B cell (primary cell): ENCODE data around the gene GNAI2. TPM values are rescaled to one million over a fixed set of nuclear protein-coding genes. Genes with fewer than 3 reads are reported as not detected.

Experiments used
- ATAC-seq: fragments of 200-7000 bp; cut with Tn5 transposase; one replicate; pipeline ENCODE4 v1.10.0; 2021; ENCODE audit warnings: low read depth, mild to moderate bottlenecking, moderate number of reproducible peaks, moderate library complexity
- CTCF ChIA-PET: fragments of 350-600 bp; sonication (Branson Sonifier 250); formaldehyde crosslinking; loops from one replicate; lab custom pipeline; 2021; ENCODE audit warnings: antibody characterized with exemption, inconsistent platforms; lab: Charles Lee
- POLR2A ChIA-PET: fragments of 350-600 bp; sonication (Branson Sonifier 250); formaldehyde crosslinking; loops from one replicate; lab custom pipeline; 2021; ENCODE audit warnings: antibody characterized with exemption; lab: Charles Lee
- DNase-seq: peaks from one replicate; pipeline ENCODE4 v3.0.0; 2013
- H2AFZ ChIP-seq: 2 replicates; pipeline ENCODE4 v1.6.1; 2012; ENCODE audit warnings: mild to moderate bottlenecking, low read depth, low read length; ENCODE audit not compliant: insufficient read depth, poor library complexity, severe bottlenecking
- H3K27ac ChIP-seq, 2 donors: 1 replicate in 1 of 2; 2 replicates in 1 of 2; pipeline ENCODE4 v1.5.1; 2012 to 2013; ENCODE audit warnings: low read length in 2 of 2, mild to moderate bottlenecking in 2 of 2, moderate library complexity in 1 of 2
- H3K27me3 ChIP-seq, 4 experiments: fragments of 200-600 bp in 1 of 4; sonication (generic) in 1 of 4; replicated peaks in 1 of 4; 1 replicate in 2 of 4; 2 replicates in 2 of 4; pipeline versions ENCODE4 v1.6.1 to v1.7.0; 2013 to 2016; ENCODE audit warnings: low read length in 3 of 4, mild to moderate bottlenecking in 2 of 4, mixed read lengths in 1 of 4, moderate library complexity in 1 of 4; ENCODE audit not compliant: insufficient read depth in 4 of 4, control insufficient read depth in 3 of 4; ENCODE audit errors: control extremely low read depth in 1 of 4
- H3K36me3 ChIP-seq, 2 experiments: replicated peaks in 1 of 2; 1 replicate in 1 of 2; 2 replicates in 1 of 2; pipeline versions ENCODE4 v1.6.1 to v1.7.1; 2013; ENCODE audit warnings: low read length in 1 of 2; ENCODE audit not compliant: insufficient read depth in 2 of 2, control insufficient read depth in 1 of 2; ENCODE audit errors: control extremely low read depth in 1 of 2, extremely low read depth in 1 of 2
- H3K4me1 ChIP-seq, 2 donors: fragments of 200-600 bp in 1 of 2; sonication (generic) in 1 of 2; 1 replicate in 1 of 2; 2 replicates in 1 of 2; pipeline versions ENCODE4 v1.5.1 to v1.6.1; 2013 to 2017; ENCODE audit warnings: low read length in 2 of 2; ENCODE audit not compliant: control insufficient read depth in 2 of 2, insufficient read depth in 2 of 2
- H3K4me2 ChIP-seq: replicated peaks from 2 replicates; pipeline ENCODE3; 2012; ENCODE audit warnings: mild to moderate bottlenecking, low read depth, low read length; ENCODE audit not compliant: poor library complexity, severe bottlenecking
- H3K4me3 ChIP-seq, 5 experiments: fragments of 200-600 bp in 1 of 5; sonication (generic) in 1 of 5; 1 replicate in 3 of 5; 2 replicates in 2 of 5; pipeline versions ENCODE4 v1.5.1 to v1.7.0; 2011 to 2016; ENCODE audit warnings: low read length in 4 of 5, mild to moderate bottlenecking in 4 of 5, low read depth in 2 of 5, control low read depth in 1 of 5, moderate library complexity in 1 of 5; ENCODE audit not compliant: insufficient read depth in 1 of 5; ENCODE audit errors: control extremely low read depth in 1 of 5, extremely low read depth in 1 of 5
- H3K79me2 ChIP-seq: fragments of 200-600 bp; sonication (generic); one replicate; pipeline ENCODE4 v1.6.0; 2016; ENCODE audit warnings: low read length; ENCODE audit not compliant: control insufficient read depth, insufficient read depth
- H3K9ac ChIP-seq: fragments of 200-600 bp; sonication (generic); 2 replicates; pipeline ENCODE4 v1.6.1; 2017; ENCODE audit warnings: mild to moderate bottlenecking, low read length, moderate library complexity
- H3K9me3 ChIP-seq, 3 donors: one replicate each; pipeline versions ENCODE4 v1.6.1 to v1.7.1; 2013; ENCODE audit warnings: low read length in 2 of 3; ENCODE audit not compliant: control insufficient read depth in 2 of 3, insufficient read depth in 1 of 3; ENCODE audit errors: control extremely low read depth in 1 of 3
- H4K20me1 ChIP-seq: 2 replicates; pipeline ENCODE4 v1.6.0; 2012; ENCODE audit warnings: mild to moderate bottlenecking, low read length; ENCODE audit not compliant: insufficient read depth, control insufficient read depth, poor library complexity, severe bottlenecking
- H3K27ac Mint-ChIP-seq: one replicate; pipeline ENCODE4 v1.8.0; 2021; ENCODE audit warnings: mixed read lengths
- H3K27me3 Mint-ChIP-seq: one replicate; pipeline ENCODE4 v1.8.0; 2021; ENCODE audit warnings: mixed read lengths
- H3K4me1 Mint-ChIP-seq: one replicate; pipeline ENCODE4 v1.8.0; 2021; ENCODE audit warnings: mixed read lengths
- H3K4me3 Mint-ChIP-seq: one replicate; pipeline ENCODE4 v1.8.0; 2021; ENCODE audit warnings: mixed read lengths
- H3K9me3 Mint-ChIP-seq: one replicate; pipeline ENCODE4 v1.8.0; 2022; ENCODE audit warnings: mixed read lengths; ENCODE audit not compliant: insufficient read depth
- EZH2 ChIP-seq: IDR thresholded peaks from 2 replicates; pipeline ENCODE4 v1.6.1; 2012; ENCODE audit warnings: borderline replicate concordance, low read depth, mild to moderate bottlenecking, moderate library complexity, low read length; ENCODE audit not compliant: insufficient read depth, poor library complexity, severe bottlenecking
- WGBS: methylation state at CpG from one replicate; pipeline ENCODE4 v1.1.5; 2013; ENCODE audit warnings: missing lambda C conversion rate; ENCODE audit not compliant: insufficient coverage; 5-methylcytosine and 5-hydroxymethylcytosine counted together
- intact Hi-C: fragments of 100-400 bp; cut with micrococcal nuclease; formaldehyde crosslinking; loops from one replicate; pipeline ENCODE4 v1.10.0; 2022
- polyA plus RNA-seq: library from polyadenylated mRNA; depleted of rRNA; stranded (reverse); fragments of >200 nt; gene quantifications from 2 replicates; pipeline ENCODE4 v1.2.3, GENCODE V29; 2012
- total RNA-seq, 2 donors: library from RNA; stranded (reverse); fragments of 120-200 nt in 1 of 2; gene quantifications; 1 replicate in 1 of 2; 2 replicates in 1 of 2; pipeline versions ENCODE4 v1.2.3 to v1.2.4, GENCODE V29; 2013 to 2022
- TF ChIP-seq, protein P1 (sequence below): fragments of 200-600 bp; IDR thresholded peaks from one replicate; pipeline ENCODE4 v1.8.0; 2022; ENCODE audit warnings: antibody characterized with exemption, mild to moderate bottlenecking

Gene GNAI2
- total and polyA plus RNA-seq, 2 donors (not counting 1 experiment from before 2014, with no cell fraction given), result 302 to 491 TPM

DNA sequence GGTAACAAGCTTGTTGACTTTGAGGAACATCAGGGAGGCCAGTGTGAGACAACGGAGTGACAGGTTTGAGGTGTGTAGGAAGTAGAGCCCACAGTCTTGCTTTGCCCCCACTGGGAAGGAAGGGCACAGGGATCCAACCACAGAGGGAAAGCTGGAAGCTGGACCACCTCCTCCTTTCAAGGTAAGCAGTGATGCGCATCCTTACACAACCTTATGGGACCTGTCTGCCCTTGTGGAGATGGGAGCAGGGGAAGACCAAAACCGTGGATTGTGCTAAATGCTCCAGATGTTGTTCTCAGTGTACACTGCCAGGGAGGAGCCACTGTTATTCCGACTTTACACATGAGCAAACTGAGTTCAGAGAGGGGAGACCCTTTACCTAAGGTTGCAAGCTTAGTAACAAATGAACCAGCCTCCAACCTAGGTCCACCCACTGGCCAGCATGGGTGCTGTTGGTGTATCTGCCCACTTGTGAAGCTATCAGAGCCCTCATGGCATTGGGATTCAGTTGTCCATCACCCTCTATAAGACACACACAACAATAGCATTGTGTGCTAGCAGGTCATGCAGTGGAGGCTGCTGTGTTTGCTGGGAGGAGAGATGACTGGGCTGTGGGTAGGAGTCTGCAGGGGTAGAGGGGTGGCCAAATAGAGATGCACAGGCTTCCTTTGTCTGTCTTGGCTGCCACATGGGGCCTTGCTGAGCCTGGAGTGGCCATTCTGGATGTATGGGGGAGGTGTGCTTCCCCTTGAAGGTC lies 42.3 kb downstream of the GNAI2 start:
- Mint-ChIP-seq H3K4me1 (peaks cover 20% of the 10 kb centered on the region), H3K4me3 (no peak overlapping the region), H3K27me3 (peaks cover 23% of the 10 kb centered on the region), H3K9me3 (no peaks in the 10 kb centered on the region), H3K27ac (no peak overlapping the region)
- intact Hi-C loops, result no loop called here
- Histone ChIP-seq H3K9ac (no peak overlapping the region), H3K36me3 (no peaks in the 10 kb centered on the region), H3K4me2 (no peak overlapping the region), H3K27ac (no peak overlapping the region), H4K20me1 (peaks cover 10% of the 10 kb centered on the region), H3K4me3 (no peak overlapping the region), H3K27me3 (peaks cover 0 to 53% (median 21%) of the 10 kb centered on the region in 4 experiments), H3K4me1 (peaks cover 29 to 32% of the 10 kb centered on the region in 2 donors), H2AFZ (no peak overlapping the region), H3K79me2 (no peaks in the 10 kb centered on the region), H3K9me3 (peaks cover 0 to 3% (median 0%) of the 10 kb centered on the region in 3 donors)
- ChIA-PET POLR2A (interaction anchor here (0.6 kb wide), 1 partner anchor 28 kb away, joined by 3 read pairs; no protein-coding TSS in a partner anchor), CTCF (interaction anchor here (1.2 to 3.1 kb wide), 5 partner anchors 17 to 158 kb away, joined by 3 to 14 read pairs (median 4); partner anchors contain the start of gene GNAT1)
- DNase-seq, result no peak
- TF ChIP-seq, protein P1, sequence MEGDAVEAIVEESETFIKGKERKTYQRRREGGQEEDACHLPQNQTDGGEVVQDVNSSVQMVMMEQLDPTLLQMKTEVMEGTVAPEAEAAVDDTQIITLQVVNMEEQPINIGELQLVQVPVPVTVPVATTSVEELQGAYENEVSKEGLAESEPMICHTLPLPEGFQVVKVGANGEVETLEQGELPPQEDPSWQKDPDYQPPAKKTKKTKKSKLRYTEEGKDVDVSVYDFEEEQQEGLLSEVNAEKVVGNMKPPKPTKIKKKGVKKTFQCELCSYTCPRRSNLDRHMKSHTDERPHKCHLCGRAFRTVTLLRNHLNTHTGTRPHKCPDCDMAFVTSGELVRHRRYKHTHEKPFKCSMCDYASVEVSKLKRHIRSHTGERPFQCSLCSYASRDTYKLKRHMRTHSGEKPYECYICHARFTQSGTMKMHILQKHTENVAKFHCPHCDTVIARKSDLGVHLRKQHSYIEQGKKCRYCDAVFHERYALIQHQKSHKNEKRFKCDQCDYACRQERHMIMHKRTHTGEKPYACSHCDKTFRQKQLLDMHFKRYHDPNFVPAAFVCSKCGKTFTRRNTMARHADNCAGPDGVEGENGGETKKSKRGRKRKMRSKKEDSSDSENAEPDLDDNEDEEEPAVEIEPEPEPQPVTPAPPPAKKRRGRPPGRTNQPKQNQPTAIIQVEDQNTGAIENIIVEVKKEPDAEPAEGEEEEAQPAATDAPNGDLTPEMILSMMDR, result no peak
- no peak for TF ChIP-seq EZH2
- WGBS, result 83% methylated on average over 2 of the region's 4 CpGs
- ATAC-seq, result no peak

GRCh38 chr3:50278880-50279224 lies 42.8 kb downstream of the GNAI2 start, which contains the start of gene LSMEM2:
Gene LSMEM2 (plus strand): TSS chr3:50279087. CDS start chr3:50279114, 27 bp downstream.
- intact Hi-C loops, result no loop called here
- H3K27me3 ChIP-seq, result peaks cover 0 to 48% (median 20%) of the 10 kb centered on the region in 4 experiments
- 92% methylated on average over 2 of the region's 2 CpGs for WGBS
- peaks cover 19% of the 10 kb centered on the region for H3K4me1 Mint-ChIP-seq
- peaks cover 0 to 3% (median 0%) of the 10 kb centered on the region in 3 donors for H3K9me3 ChIP-seq
- ChIA-PET CTCF (interaction anchor here (1.0 to 3.1 kb wide), 5 partner anchors 8 to 159 kb away, joined by 3 to 14 read pairs (median 4); no protein-coding TSS in a partner anchor), POLR2A (no interaction called here)
- no peaks in the 10 kb centered on the region for H3K36me3 ChIP-seq
- peaks cover 8% of the 10 kb centered on the region for H4K20me1 ChIP-seq
- peaks cover 25 to 27% of the 10 kb centered on the region in 2 donors for H3K4me1 ChIP-seq
- H3K9ac ChIP-seq, result no peak within 1 kb of the TSS
- H3K27ac Mint-ChIP-seq, result no peak within 1 kb of the TSS
- H2AFZ ChIP-seq, result no peak within 1 kb of the TSS
- no peak within 1 kb of the TSS for H3K4me2 ChIP-seq
- no peaks in the 10 kb centered on the region for H3K9me3 Mint-ChIP-seq
- no peak for TF ChIP-seq EZH2
- TF ChIP-seq, protein P1, result no peak
- no peak within 1 kb of the TSS for H3K27ac ChIP-seq
- H3K27me3 Mint-ChIP-seq, result peaks cover 23% of the 10 kb centered on the region
- no peaks in the 10 kb centered on the region for H3K79me2 ChIP-seq
- ATAC-seq (no peak), DNase-seq (no peak)
- H3K4me3 ChIP-seq, result no peak within 1 kb of the TSS
- no peak within 1 kb of the TSS for H3K4me3 Mint-ChIP-seq
